Fibroblast of villous mesenchyme (primary cell): Measurements from ENCODE around the gene MYO5A. TPM values are rescaled to one million over a fixed set of nuclear protein-coding genes. Genes with fewer than 3 reads are reported as not detected.
A peak's percentile ranks its signal among the peaks of the same experiment; 100 is the strongest.

Experiments used
- DNase-seq: peaks from one replicate; pipeline ENCODE4 v3.0.0-alpha.2; 2010; ENCODE audit warnings: low read depth
- H3K4me3 ChIP-seq: 2 replicates; pipeline ENCODE4 v1.5.1; 2011; ENCODE audit warnings: low read depth, mild to moderate bottlenecking, low read length
- CTCF ChIP-seq: IDR thresholded peaks from 2 replicates; pipeline ENCODE4 v1.5.1; 2012; ENCODE audit warnings: low read depth, mild to moderate bottlenecking, low read length; ENCODE audit not compliant: insufficient read depth
- total RNA-seq: library from RNA; depleted of rRNA; stranded (reverse); fragments of >200 nt; gene quantifications from 2 replicates; pipeline ENCODE4 v1.2.3, GENCODE V29; 2012

The MYO5A gene
- total RNA-seq, 1 donor = 53.1 TPM

DNA sequence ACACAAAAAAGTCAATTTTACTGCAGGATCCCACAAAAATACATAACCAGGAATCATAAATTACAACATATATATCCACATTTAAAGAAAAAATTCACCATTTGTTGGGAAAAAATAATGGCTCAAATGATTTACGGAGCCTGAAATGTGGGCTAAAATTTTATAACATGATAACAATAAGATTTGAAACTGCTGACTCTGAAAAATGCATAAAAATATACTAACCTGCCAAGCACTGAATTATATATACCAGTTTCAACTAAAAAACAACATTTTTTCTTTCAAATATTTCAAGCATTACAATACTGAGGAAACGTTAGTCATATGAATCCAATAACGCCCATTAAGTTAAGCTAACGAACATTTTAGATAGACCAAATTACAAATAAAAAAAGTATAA lies 220.8 kb downstream of the MYO5A start:
- DNase-seq = no peak
- no peak for TF ChIP-seq CTCF
- no peak overlapping the region for H3K4me3 ChIP-seq

- DNase-seq = no peak
- no peak overlapping the region for H3K4me3 ChIP-seq
- TF ChIP-seq CTCF = no peak
These were observed 222.4 kb downstream of the MYO5A start for GRCh38 chr15:52306270-52306669.

- no peak overlapping the region for H3K4me3 ChIP-seq
- DNase-seq = no peak
- TF ChIP-seq CTCF = no peak
These were observed 225.4 kb downstream of the MYO5A start for GRCh38 chr15:52303093-52303772.

DNA sequence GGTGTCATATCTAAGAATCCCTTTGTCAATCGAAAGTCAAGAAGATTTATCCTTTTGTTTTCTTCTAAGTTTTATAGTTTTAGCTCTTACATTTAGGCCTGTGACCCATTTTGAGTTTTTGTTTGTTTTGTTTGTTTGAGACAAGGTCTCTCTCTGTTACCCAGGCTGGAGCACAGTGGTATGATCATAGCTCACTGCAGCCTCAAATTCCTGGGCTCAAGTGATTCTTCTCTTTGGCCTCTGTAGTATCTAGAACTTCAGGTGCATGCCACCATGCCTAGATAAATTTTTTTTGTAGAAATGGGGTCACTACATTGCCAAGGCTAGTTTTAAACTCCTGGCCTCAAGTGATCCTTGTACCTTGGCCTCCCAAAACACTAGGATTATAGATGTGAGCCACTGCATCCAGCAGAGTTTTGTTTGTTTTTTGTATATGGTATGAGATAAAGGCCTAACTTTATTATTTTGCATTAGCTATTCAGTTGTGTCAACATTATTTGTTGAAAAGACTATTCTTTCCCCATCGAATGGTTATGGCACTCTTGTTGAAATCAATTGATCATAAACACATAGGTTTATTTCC lies 227.3 kb downstream of the MYO5A start:
- no peak for TF ChIP-seq CTCF
- DNase-seq = no peak
- H3K4me3 ChIP-seq = no peak overlapping the region

- no peak for DNase-seq
- H3K4me3 ChIP-seq = peak within 1 kb of the TSS; percentile 28
- no peak for TF ChIP-seq CTCF
These were observed 233.2 kb downstream of the MYO5A start, which contains the start of gene MYO5C for GRCh38 chr15:52295421-52296001. TSS of gene MYO5C (minus strand) at chr15:52295804. CDS start at chr15:52295636, 168 bp downstream.

- no peak for DNase-seq
- no peak for TF ChIP-seq CTCF
- H3K4me3 ChIP-seq = no peak overlapping the region
These were observed 233.7 kb downstream of the MYO5A start for GRCh38 chr15:52294881-52295420.
